Right lobe of liver (tissue), 6 donors: ENCODE data around the gene ZRANB1. TPM values are rescaled to one million over a fixed set of nuclear protein-coding genes. Genes with fewer than 3 reads are reported as not detected.

Source experiments
- ATAC-seq, 4 donors: fragments of 200-7000 bp; cut with Tn5 transposase; one replicate each; pipeline ENCODE4 v1.9.1; 2020; ENCODE audit warnings: mild to moderate bottlenecking in 4 of 4, moderate library complexity in 4 of 4
- DNase-seq, 3 donors: peaks; one replicate each; pipeline ENCODE4 v3.0.0-alpha.2; 2020
- H3K27ac ChIP-seq, 3 donors: fragments of 200-600 bp; one replicate each; pipeline ENCODE4 v1.8.0; 2022
- H3K27me3 ChIP-seq, 2 donors: fragments of 200-600 bp; one replicate each; pipeline ENCODE4 v1.8.0; 2022
- H3K36me3 ChIP-seq, 4 donors: fragments of 200-600 bp; sonication (generic) in 1 of 4; one replicate each; pipeline versions ENCODE4 v1.5.1 to v1.8.0; 2017 to 2022; ENCODE audit warnings: control low read depth in 1 of 4
- H3K4me1 ChIP-seq, 4 donors: fragments of 200-600 bp; sonication (generic) in 1 of 4; one replicate each; pipeline versions ENCODE4 v1.5.1 to v1.8.0; 2017 to 2022; ENCODE audit warnings: control low read depth in 1 of 4
- H3K4me3 ChIP-seq, 3 donors: fragments of 200-600 bp; one replicate each; pipeline ENCODE4 v1.8.0; 2022
- H3K9me3 ChIP-seq, 4 donors: fragments of 200-600 bp; sonication (generic) in 1 of 4; one replicate each; pipeline versions ENCODE4 v1.5.1 to v1.8.0; 2017 to 2022; ENCODE audit warnings: control low read depth in 1 of 4
- POLR2A ChIP-seq: fragments of 450-650 bp; IDR thresholded peaks from one replicate; pipeline ENCODE4 v1.6.1; 2017; ENCODE audit warnings: antibody characterized with exemption, mild to moderate bottlenecking
- WGBS: methylation state at CpG from one replicate; pipeline ENCODE4 v1.1.6; 2018; ENCODE audit warnings: low coverage, low lambda C conversion rate; ENCODE audit not compliant: insufficient coverage; ENCODE audit errors: missing lambda C conversion rate; 5-methylcytosine and 5-hydroxymethylcytosine counted together
- intact Hi-C, 2 donors: fragments of 100-400 bp; cut with DNase I; formaldehyde crosslinking; loops; one replicate each; pipeline versions ENCODE4 v1.11.2 to v1.14.1; 2022
- total RNA-seq, 6 experiments: library from RNA; depleted of rRNA in 2 of 6; stranded (reverse); fragments of >200 nt in 2 of 6; fragmentation: NEBNext Ultra II Directional in 3 of 6; extraction: Animal tissue kit (Norgen Biotek cat#: 25700) in 3 of 6; gene quantifications; one replicate each; pipeline versions ENCODE4 v1.1.0 to v1.2.4, GENCODE V29; 2016 to 2023
- TF ChIP-seq, protein P1 (sequence below), 4 donors: fragments of 200-600 bp in 3 of 4; fragments of 450-650 bp in 1 of 4; IDR thresholded peaks; one replicate each; pipeline versions ENCODE4 v1.5.1 to v1.8.0; 2016 to 2022; ENCODE audit warnings: antibody characterized with exemption in 4 of 4, mild to moderate bottlenecking in 2 of 4
- donor health status: DM: no; HTN: yes; CAD: no.
- donor health status: DM: no; HTN: no; CAD: no.
- donor health status: DM: no; HTN: no; CAD: no.
- donor health status: DM: no; HTN: yes; CAD: no.
- donor health status: DM: no; HTN: yes; CAD: no.

ZRANB1 gene
- total RNA-seq, 6 experiments from 2014 or later = 8.6 to 17.6 (median 11.6) TPM

DNA sequence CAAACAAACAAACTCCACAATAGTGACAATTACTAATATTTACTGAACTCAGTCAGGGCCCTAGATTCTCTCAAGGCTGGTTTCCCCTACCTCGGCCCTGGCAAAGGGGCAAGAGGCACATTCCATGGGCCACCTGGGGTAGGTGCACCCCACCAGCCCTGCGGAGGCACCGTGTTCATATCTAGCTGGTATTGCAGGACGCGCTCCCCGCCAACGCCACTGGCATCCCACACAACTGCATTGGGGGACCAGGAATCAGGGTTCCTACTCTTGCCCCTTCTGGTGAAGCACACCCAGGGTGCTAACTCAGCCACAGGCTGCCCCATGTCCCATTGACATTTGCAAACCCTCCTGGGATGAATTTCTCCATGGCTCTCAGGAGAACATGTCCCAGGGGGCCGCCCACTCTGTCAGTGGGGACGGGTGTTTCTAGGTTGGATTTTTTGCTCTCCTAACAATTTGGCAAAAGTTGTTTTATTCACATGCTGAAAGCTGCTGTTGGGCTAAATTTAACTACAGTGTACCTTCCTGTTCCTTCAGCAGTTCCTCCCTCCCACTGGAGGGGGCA lies 76.7 kb downstream of the ZRANB1 start:
- ATAC-seq = no peak
- Histone ChIP-seq H3K4me3 (no peak overlapping the region), H3K36me3 (no peaks in the 10 kb centered on the region), H3K9me3 (no peaks in the 10 kb centered on the region), H3K4me1 (peaks cover 0 to 9% (median 4%) of the 10 kb centered on the region in 4 donors), H3K27ac (no peak overlapping the region), H3K27me3 (no peaks in the 10 kb centered on the region)
- peak in 1 of 3 donors; percentile 12 for DNase-seq
- intact Hi-C loops = no loop called here
- TF ChIP-seq, protein P1, sequence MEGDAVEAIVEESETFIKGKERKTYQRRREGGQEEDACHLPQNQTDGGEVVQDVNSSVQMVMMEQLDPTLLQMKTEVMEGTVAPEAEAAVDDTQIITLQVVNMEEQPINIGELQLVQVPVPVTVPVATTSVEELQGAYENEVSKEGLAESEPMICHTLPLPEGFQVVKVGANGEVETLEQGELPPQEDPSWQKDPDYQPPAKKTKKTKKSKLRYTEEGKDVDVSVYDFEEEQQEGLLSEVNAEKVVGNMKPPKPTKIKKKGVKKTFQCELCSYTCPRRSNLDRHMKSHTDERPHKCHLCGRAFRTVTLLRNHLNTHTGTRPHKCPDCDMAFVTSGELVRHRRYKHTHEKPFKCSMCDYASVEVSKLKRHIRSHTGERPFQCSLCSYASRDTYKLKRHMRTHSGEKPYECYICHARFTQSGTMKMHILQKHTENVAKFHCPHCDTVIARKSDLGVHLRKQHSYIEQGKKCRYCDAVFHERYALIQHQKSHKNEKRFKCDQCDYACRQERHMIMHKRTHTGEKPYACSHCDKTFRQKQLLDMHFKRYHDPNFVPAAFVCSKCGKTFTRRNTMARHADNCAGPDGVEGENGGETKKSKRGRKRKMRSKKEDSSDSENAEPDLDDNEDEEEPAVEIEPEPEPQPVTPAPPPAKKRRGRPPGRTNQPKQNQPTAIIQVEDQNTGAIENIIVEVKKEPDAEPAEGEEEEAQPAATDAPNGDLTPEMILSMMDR (IDR thresholded peaks at IDR 0.05) = no peak
- TF ChIP-seq POLR2A = no peak
- WGBS = 83% methylated on average over 7 of the region's 9 CpGs

DNA sequence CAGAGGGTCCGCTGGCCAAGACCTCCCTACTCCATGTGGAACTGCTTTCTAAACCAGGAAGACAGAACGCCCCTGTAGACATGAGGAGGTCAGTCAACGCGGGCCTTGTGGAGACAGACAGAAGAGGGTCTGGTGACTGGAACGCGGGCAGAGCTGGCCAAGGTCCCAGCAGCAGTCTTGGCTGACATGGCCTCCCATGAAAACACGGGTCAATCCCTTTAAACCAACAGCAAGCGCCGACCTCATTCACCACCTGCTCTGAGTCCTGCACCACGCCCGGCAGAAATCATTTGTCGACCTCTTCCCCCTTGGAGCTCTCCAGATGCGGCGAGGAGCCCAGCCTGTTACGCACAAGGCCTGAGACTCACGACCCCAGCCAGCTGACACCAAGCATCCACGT lies 78.5 kb downstream of the ZRANB1 start:
- TF ChIP-seq, protein P1 (IDR thresholded peaks at IDR 0.05) = no peak
- no peak for TF ChIP-seq POLR2A
- 73% methylated on average over 2 of the region's 17 CpGs for WGBS
- ATAC-seq = no peak
- Histone ChIP-seq H3K27ac (no peak overlapping the region), H3K36me3 (no peaks in the 10 kb centered on the region), H3K9me3 (no peaks in the 10 kb centered on the region), H3K27me3 (no peaks in the 10 kb centered on the region), H3K4me3 (no peak overlapping the region), H3K4me1 (peaks cover 0 to 24% (median 4%) of the 10 kb centered on the region in 4 donors)
- intact Hi-C loops = no loop called here
- DNase-seq = no peak

DNA sequence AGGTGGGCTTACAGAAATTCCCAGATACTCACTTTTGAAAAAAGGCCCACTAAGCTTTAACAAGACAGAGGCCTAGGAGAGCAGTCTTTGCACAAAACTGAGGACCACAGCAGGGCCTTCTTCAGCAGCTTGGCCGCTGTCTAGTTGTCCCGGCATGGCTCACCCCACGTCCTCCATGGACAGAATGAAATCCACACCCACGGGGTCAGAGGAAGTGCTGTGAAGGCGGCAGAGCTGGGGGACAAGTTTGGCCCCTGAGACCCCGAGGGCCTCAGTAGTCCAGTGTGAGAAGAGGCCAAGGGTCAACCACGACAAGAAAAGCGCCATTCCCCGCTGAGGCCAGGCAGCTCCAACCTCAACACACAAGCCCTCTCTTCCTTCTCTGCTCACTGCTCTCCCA lies 78.9 kb downstream of the ZRANB1 start:
- ATAC-seq (no peak), DNase-seq (no peak)
- Histone ChIP-seq H3K9me3 (no peaks in the 10 kb centered on the region), H3K36me3 (no peaks in the 10 kb centered on the region), H3K27ac (no peak overlapping the region), H3K27me3 (no peaks in the 10 kb centered on the region), H3K4me1 (peaks cover 0 to 26% (median 4%) of the 10 kb centered on the region in 4 donors), H3K4me3 (no peak overlapping the region)
- intact Hi-C loops = no loop called here
- TF ChIP-seq, protein P1 (IDR thresholded peaks at IDR 0.05) = no peak
- TF ChIP-seq POLR2A = no peak
- WGBS = 62% methylated on average over 3 of the region's 9 CpGs

DNA sequence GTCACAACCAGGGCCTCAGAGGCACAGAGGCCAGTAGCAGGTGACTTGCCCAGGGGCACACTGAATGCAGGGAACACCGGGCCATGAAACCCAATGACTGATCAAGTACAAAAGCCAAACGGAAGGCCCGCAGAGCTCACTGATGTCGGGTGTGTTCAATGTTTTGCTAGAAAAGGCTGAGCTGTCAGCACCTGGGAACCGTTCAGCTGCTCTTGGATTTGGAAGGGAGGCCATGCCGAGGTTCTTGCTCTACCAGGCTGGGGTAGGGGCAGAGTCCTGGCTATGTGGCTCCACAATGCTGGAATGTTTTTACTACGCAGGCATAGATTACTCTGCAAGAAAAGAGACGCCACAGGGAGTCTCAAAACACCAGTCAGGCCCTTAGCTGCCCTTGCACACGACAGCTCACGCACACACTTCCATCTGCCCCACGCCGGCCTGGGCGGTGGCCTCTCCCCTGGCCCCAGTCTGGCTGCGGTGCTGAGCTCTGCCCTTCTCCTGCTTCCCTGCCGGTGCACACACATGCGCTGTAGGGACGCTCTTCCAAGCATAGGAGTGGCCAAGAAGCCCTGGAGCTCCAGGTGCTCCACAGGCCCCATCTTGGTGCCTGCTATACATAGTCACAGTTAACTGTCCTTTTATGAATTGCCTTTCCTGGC lies 79.9 kb downstream of the ZRANB1 start:
- Histone ChIP-seq H3K4me1 (peaks cover 0 to 26% (median 4%) of the 10 kb centered on the region in 4 donors), H3K36me3 (no peaks in the 10 kb centered on the region), H3K9me3 (no peaks in the 10 kb centered on the region), H3K27ac (no peak overlapping the region), H3K4me3 (no peak overlapping the region), H3K27me3 (no peaks in the 10 kb centered on the region)
- no peak for TF ChIP-seq POLR2A
- TF ChIP-seq, protein P1 (IDR thresholded peaks at IDR 0.05) = no peak
- no peak for ATAC-seq
- 75% methylated on average over 4 of the region's 17 CpGs for WGBS
- DNase-seq = no peak
- intact Hi-C loops = no loop called here
